Activated T-helper 17 cell treated with anti-CD3 and anti-CD28 coated beads, Interleukin-2, amount 50 U/mL, for 72 hours (primary cell): ENCODE measurements around the gene CELSR1. TPM values are rescaled to one million over a fixed set of nuclear protein-coding genes. Genes with fewer than 3 reads are reported as not detected.
"Not testable (repeated sequence)": the region's sequence is repeated elsewhere in the genome, so short reads cannot be mapped to it uniquely, and the experiment has no call there.

ENCODE experiments used
- ATAC-seq: fragments of 150-1000 bp; cut with Tn5 transposase; replicated peaks from 2 replicates; pipeline ENCODE4 v1.10.0; 2021; ENCODE audit warnings: mild to moderate bottlenecking, moderate library complexity
- H3K27ac Mint-ChIP-seq: one replicate; pipeline ENCODE4 v1.8.0; 2022; ENCODE audit warnings: mixed read lengths
- H3K27me3 Mint-ChIP-seq: one replicate; pipeline ENCODE4 v1.8.0; 2022; ENCODE audit warnings: mixed read lengths
- H3K36me3 Mint-ChIP-seq: one replicate; pipeline ENCODE4 v1.8.0; 2022; ENCODE audit warnings: low read depth, mild to moderate bottlenecking, mixed read lengths
- H3K4me1 Mint-ChIP-seq: one replicate; pipeline ENCODE4 v1.8.0; 2022; ENCODE audit warnings: mixed read lengths
- H3K4me3 Mint-ChIP-seq: one replicate; pipeline ENCODE4 v1.8.0; 2022; ENCODE audit warnings: mild to moderate bottlenecking, mixed read lengths
- H3K9me3 Mint-ChIP-seq: one replicate; pipeline ENCODE4 v1.8.0; 2022; ENCODE audit warnings: mixed read lengths
- total RNA-seq, 2 donors: library from RNA; stranded (reverse); gene quantifications; one replicate each; pipeline ENCODE4 v1.2.3, GENCODE V29; 2022

The CELSR1 gene
- total RNA-seq, 2 donors from 2014 or later: 0.32 to 0.48 TPM

- Mint-ChIP-seq H3K4me3 (no peak overlapping the region), H3K9me3 (no peaks in the 10 kb centered on the region), H3K4me1 (no peaks in the 10 kb centered on the region), H3K27me3 (no peaks in the 10 kb centered on the region), H3K36me3 (peaks cover 15% of the 10 kb centered on the region), H3K27ac (no peak overlapping the region)
- no peak for ATAC-seq
These were observed 218.1 kb downstream of the CELSR1 start for GRCh38 chr22:46319319-46319718.

DNA sequence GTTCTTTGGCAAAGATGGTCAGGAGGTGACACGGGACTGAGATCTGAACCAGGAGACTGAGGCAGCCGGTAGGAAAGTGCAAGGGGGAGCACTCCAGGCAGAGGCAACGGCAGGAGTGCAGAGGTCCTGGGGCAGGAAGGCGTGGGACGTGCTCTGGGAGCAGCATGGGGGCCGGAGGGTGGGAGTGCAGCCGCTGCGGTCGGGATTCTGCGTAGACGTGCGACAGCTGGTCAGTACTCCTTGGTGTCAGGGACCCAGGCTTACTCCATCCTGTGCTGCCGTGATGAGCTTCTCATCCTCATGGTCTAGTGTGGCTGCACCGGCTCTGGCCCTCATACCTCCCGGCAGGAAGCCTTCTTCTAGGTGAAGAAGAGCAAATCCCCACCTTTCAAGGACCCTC is 218.8 kb downstream of the CELSR1 start:
- no peaks in the 10 kb centered on the region for H3K4me1 Mint-ChIP-seq
- no peak for ATAC-seq
- peaks cover 15% of the 10 kb centered on the region for H3K36me3 Mint-ChIP-seq
- no peak overlapping the region for H3K27ac Mint-ChIP-seq
- no peaks in the 10 kb centered on the region for H3K9me3 Mint-ChIP-seq
- no peaks in the 10 kb centered on the region for H3K27me3 Mint-ChIP-seq
- H3K4me3 Mint-ChIP-seq: no peak overlapping the region

- no peaks in the 10 kb centered on the region for H3K9me3 Mint-ChIP-seq
- no peak overlapping the region for H3K27ac Mint-ChIP-seq
- H3K4me1 Mint-ChIP-seq: no peaks in the 10 kb centered on the region
- no peak for ATAC-seq
- H3K27me3 Mint-ChIP-seq: no peaks in the 10 kb centered on the region
- H3K36me3 Mint-ChIP-seq: peaks cover 15% of the 10 kb centered on the region
- no peak overlapping the region for H3K4me3 Mint-ChIP-seq
These were observed 219.8 kb downstream of the CELSR1 start for GRCh38 chr22:46317646-46318045.

GRCh38 chr22:46315976-46316375 is 221.4 kb downstream of the CELSR1 start:
- Mint-ChIP-seq H3K36me3 (peaks cover 15% of the 10 kb centered on the region), H3K27me3 (no peaks in the 10 kb centered on the region), H3K9me3 (no peaks in the 10 kb centered on the region), H3K27ac (no peak overlapping the region), H3K4me3 (no peak overlapping the region), H3K4me1 (no peaks in the 10 kb centered on the region)
- ATAC-seq: no peak

DNA sequence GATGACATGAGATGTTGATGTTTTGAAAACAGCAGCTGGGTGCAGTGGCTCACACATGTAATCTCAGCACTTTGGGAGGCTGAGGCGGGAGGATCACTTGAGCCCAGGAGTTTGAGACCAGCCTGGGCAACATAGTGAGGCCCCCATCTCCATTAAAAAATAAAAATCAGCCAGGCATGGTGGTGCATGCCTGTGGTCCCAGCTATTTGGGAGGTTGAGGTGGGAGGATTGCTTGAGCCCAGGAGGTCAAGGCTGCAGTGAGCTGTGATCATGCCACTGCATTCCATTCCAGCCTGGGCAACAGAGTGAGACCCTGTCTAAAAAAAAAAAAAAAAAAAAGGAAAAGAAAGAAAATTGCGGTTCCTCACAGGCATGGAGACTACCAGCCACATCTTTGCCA is 224.6 kb downstream of the CELSR1 start:
- H3K36me3 Mint-ChIP-seq: peaks cover 27% of the 10 kb centered on the region
- ATAC-seq, H3K27me3 Mint-ChIP-seq, H3K9me3 Mint-ChIP-seq, H3K4me1 Mint-ChIP-seq, H3K4me3 Mint-ChIP-seq, H3K27ac Mint-ChIP-seq: not testable (repeated sequence)

GRCh38 chr22:46312056-46312455 is 225.4 kb downstream of the CELSR1 start:
- ATAC-seq: no peak
- H3K4me3 Mint-ChIP-seq: no peak overlapping the region
- no peak overlapping the region for H3K27ac Mint-ChIP-seq
- H3K36me3 Mint-ChIP-seq: peaks cover 24% of the 10 kb centered on the region
- H3K27me3 Mint-ChIP-seq: no peaks in the 10 kb centered on the region
- H3K4me1 Mint-ChIP-seq: peaks cover 5% of the 10 kb centered on the region
- H3K9me3 Mint-ChIP-seq: no peaks in the 10 kb centered on the region

Other genes starting within 250 kb of the CELSR1 start
- 10 to 100 TPM; 36.9 to 62.1 TPM for gene GTSE1, start 240.8 kb downstream of the CELSR1 start, total RNA-seq
- 10 to 100 TPM; 92.0 to 92.2 TPM for gene TRMU, start 201.9 kb downstream of the CELSR1 start, total RNA-seq
- gene GRAMD4, start 82.8 kb upstream of the CELSR1 start, total RNA-seq: 10 to 100 TPM; 23.6 to 51.0 TPM
- 100 to 1,000 TPM in 1 of 2 donors, 10 to 100 TPM in 1; 90.7 to 124 TPM for gene CERK, start 200.6 kb upstream of the CELSR1 start, total RNA-seq
- gene TBC1D22A, start 225.0 kb upstream of the CELSR1 start, total RNA-seq: 100 to 1,000 TPM in 1 of 2 donors, 10 to 100 TPM in 1; 52.4 to 108 TPM